Stimulated activated CD4-positive, alpha-beta T cell treated with anti-CD3 and anti-CD28 coated beads, Interleukin-4, amount 100 ng/mL, for 24 hours (primary cell): Measurements from ENCODE around the gene PPIP5K2.

Experiments used
- DNase-seq: peaks from one replicate; pipeline ENCODE4 v3.0.0-alpha.2; 2020

PPIP5K2 gene

DNA sequence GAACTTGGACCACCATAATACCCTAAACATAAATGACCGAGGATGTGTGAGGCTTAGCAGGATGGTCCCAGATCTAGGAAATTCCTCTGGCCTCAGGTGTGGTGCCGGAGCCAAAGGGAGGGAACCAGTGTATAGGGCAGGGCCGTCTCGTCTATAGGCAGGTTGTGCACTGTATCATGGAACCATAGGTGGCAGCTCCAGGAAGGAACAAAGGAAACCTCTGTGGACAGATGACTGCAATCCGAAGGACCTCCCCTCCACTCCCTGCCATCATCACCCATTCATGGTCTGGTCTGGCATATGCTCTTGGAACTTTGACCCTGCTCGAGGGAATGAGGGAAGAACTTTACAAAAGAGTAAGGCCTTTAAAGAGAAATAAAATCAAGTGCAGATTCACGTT, 135.6 kb downstream of the PPIP5K2 start:
- no peak for DNase-seq

- no peak for DNase-seq
These were observed 136.1 kb downstream of the PPIP5K2 start for GRCh38 chr5:103256178-103256577.

DNA sequence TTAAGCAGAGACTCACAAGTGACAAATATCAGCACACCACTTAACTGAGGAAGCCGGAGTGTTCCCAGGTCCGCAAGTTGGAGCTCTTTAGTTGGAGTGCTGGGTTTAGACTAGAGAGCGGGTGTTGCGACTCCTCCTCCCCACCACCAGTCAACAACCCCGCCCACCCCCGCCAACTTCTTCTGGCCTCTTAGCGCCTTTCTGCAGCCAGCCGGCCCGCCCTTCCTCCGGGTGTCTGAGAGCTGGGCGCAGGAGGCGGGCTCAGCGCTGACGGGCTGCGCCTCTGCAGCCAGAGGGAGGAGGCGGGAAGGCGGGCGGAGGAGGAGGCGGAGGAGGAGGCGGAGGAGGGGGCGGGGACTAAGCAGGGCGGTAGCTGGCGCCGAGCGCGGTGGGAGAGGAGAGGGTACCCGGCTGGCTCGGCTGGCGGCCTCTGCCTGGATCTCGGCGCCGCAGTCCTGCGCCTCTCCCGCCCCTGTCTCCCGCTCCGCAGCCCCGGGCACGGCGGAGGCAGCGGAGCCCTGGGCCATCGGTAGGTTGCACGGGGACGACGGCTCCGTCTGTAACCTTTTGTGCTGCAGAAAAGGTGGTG, 138.4 kb downstream of the PPIP5K2 start, which contains the start of gene MACIR:
MACIR (plus strand) TSS at position 396 of the 589 bp plus-strand sequence. CDS start 17,157 bp downstream, outside the sequence.
- peak; percentile 85 for DNase-seq

GRCh38 chr5:103258957-103259704, 139.0 kb downstream of the PPIP5K2 start:
- DNase-seq = peak; percentile 54

DNA sequence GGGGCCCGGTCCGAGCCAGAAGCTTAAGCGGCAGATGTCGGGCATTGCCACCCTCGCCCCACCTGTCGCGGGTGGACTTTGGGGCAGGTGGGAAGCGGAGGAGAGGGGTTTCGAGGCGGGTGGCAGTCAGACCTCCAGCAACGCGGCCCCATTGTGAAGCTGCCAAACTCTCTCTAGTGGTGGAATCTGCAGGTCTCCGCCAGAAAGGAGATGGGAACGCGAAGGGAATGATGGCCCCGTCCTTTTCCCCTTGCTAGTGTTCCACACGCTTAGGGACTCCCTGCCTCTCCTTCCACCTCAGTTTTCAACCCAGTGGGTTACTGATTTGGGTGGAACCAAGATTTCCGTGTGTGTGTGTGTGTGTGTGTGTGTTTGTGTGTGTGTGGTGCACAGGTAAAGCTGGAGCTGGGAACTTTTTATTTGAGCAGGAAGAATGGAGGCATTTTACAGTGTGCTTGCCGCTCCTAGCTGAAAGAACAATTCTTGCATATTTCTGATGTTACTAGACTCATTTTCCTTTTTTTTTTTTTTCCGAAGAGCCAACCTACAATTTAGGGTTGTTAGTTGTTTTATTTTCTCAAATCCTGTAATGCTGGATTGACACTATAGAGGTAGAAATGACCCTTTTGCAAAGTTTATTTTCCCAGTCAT, 139.7 kb downstream of the PPIP5K2 start:
- no peak for DNase-seq

DNA sequence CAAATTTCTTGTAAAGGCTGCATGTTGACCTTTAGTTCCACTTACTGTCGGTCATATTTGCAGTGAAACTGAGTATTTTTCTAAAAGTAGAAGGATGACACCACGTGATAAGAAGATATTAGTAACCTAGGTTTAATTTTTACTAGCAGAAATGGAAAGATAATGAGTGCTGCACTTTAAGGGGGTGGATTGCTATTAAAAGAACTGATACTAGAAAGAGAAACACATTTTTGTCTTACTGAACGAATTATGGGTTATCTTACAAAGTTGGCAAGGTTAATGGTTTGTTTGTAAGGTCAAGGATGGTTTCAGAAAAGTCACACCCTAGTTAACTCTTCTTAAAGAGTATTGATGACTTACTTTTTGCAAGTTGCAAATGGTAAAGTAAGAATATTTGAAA, 140.8 kb downstream of the PPIP5K2 start:
- no peak for DNase-seq
